ENCODE measurements around the gene MYPOP. TPM values are rescaled to one million over a fixed set of nuclear protein-coding genes. Genes with fewer than 3 reads are reported as not detected.

Gene MYPOP
- total and polyA plus RNA-seq, 9 of the 15 experiments (the other 6 are each of a cell fraction or from before 2014, with no cell fraction given) = 0.32 to 7.6 (median 1.6) TPM

DNA sequence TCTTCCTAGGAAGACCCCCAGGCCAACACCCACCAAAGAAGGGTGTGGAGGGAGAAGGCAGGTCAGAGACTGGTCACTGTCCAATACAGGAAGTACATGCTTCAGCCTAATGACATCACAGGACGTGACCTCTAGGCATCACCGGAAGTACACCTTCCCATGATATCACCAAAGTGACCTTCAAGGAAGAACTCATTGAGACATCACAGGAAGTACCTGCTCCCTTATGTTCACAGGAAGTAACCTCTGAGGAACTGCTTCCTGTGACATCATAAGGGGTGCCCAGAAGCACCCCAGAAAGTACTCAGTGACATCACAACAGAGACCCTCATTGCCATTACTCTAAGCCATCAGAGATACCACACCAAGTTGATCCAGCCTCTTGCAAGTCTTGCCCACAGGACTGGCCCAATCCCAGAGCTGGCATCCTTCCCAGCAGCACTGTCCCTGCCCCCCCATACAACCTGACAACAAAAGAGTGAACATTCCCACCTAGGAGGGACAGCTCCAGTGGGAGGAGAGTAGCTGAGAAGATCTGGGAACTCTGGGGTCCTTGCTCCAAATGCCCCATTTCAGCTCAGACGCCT, 36.4 kb upstream of the MYPOP start (continued):
- TF ChIP-seq FOXP1 (CRISPR knock-in tag; IDR thresholded peaks at IDR 0.05) (no peak), ARID1B (IDR thresholded peaks at IDR 0.05) (no peak), BCOR (IDR thresholded peaks at IDR 0.05) (no peak), HNRNPLL (IDR thresholded peaks at IDR 0.05; ENCODE audit: low read depth, low read length, poor library complexity, severe bottlenecking) (no peak), CREM (IDR thresholded peaks at IDR 0.05; ENCODE audit: low read depth) (peak; percentile 82), ILK (tag; IDR thresholded peaks at IDR 0.05; ENCODE audit: borderline replicate concordance, low read depth) (no peak), ETV1 (tag; conservative IDR thresholded peaks at IDR 0.05; ENCODE audit: low read depth) (0 out of 2 replicates have a peak, but pooled peaks have one; percentile 31), NR2C1 (IDR thresholded peaks at IDR 0.05) (peak; percentile 92), NR2C1 (tag; IDR thresholded peaks at IDR 0.05) (peak; percentile 96), MTA3 (IDR thresholded peaks at IDR 0.05; ENCODE audit: borderline replicate concordance) (0 out of 2 replicates have a peak, but pooled peaks have one; percentile 47), HNRNPH1 (optimal IDR thresholded peaks at IDR 0.05; ENCODE audit: low read depth, low read length) (no peak), SIX5 (IDR thresholded peaks at IDR 0.05; ENCODE audit: borderline replicate concordance in 1 of 2, insufficient read depth in 1 of 2, low read depth in 1 of 2, low read length in 2 of 2) (no peak), ATF1 (CRISPR knock-in tag; IDR thresholded peaks at IDR 0.05) (no peak), ATF1 (tag; IDR thresholded peaks at IDR 0.05) (peak; percentile 87), MEF2A (IDR thresholded peaks at IDR 0.05; ENCODE audit: control insufficient read depth, low read depth, low read length) (no peak), TAF7 (tag; IDR thresholded peaks at IDR 0.05) (no peak), ZNF175 (CRISPR knock-in tag; IDR thresholded peaks at IDR 0.05; ENCODE audit: low read depth) (no peak), ZNF282 (CRISPR knock-in tag; IDR thresholded peaks at IDR 0.05) (no peak)
- TF ChIP-seq, protein P1, sequence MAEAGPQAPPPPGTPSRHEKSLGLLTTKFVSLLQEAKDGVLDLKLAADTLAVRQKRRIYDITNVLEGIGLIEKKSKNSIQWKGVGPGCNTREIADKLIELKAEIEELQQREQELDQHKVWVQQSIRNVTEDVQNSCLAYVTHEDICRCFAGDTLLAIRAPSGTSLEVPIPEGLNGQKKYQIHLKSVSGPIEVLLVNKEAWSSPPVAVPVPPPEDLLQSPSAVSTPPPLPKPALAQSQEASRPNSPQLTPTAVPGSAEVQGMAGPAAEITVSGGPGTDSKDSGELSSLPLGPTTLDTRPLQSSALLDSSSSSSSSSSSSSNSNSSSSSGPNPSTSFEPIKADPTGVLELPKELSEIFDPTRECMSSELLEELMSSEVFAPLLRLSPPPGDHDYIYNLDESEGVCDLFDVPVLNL (CRISPR knock-in tag; IDR thresholded peaks at IDR 0.05; ENCODE audit: low read depth) = no peak
- TF ChIP-seq, protein P2, sequence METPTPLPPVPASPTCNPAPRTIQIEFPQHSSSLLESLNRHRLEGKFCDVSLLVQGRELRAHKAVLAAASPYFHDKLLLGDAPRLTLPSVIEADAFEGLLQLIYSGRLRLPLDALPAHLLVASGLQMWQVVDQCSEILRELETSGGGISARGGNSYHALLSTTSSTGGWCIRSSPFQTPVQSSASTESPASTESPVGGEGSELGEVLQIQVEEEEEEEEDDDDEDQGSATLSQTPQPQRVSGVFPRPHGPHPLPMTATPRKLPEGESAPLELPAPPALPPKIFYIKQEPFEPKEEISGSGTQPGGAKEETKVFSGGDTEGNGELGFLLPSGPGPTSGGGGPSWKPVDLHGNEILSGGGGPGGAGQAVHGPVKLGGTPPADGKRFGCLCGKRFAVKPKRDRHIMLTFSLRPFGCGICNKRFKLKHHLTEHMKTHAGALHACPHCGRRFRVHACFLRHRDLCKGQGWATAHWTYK (CRISPR knock-in tag; IDR thresholded peaks at IDR 0.05) = no peak
- TF ChIP-seq, protein P3, sequence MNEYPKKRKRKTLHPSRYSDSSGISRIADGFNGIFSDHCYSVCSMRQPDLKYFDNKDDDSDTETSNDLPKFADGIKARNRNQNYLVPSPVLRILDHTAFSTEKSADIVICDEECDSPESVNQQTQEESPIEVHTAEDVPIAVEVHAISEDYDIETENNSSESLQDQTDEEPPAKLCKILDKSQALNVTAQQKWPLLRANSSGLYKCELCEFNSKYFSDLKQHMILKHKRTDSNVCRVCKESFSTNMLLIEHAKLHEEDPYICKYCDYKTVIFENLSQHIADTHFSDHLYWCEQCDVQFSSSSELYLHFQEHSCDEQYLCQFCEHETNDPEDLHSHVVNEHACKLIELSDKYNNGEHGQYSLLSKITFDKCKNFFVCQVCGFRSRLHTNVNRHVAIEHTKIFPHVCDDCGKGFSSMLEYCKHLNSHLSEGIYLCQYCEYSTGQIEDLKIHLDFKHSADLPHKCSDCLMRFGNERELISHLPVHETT (CRISPR knock-in tag; conservative IDR thresholded peaks at IDR 0.05 in 1 of 2, IDR thresholded peaks at IDR 0.05 in 1 of 2) = no peak
- TF ChIP-seq, protein P4, sequence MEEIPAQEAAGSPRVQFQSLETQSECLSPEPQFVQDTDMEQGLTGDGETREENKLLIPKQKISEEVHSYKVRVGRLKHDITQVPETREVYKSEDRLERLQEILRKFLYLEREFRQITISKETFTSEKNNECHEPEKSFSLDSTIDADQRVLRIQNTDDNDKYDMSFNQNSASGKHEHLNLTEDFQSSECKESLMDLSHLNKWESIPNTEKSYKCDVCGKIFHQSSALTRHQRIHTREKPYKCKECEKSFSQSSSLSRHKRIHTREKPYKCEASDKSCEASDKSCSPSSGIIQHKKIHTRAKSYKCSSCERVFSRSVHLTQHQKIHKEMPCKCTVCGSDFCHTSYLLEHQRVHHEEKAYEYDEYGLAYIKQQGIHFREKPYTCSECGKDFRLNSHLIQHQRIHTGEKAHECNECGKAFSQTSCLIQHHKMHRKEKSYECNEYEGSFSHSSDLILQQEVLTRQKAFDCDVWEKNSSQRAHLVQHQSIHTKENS (CRISPR knock-in tag; IDR thresholded peaks at IDR 0.05) = no peak
- TF ChIP-seq, protein P5, sequence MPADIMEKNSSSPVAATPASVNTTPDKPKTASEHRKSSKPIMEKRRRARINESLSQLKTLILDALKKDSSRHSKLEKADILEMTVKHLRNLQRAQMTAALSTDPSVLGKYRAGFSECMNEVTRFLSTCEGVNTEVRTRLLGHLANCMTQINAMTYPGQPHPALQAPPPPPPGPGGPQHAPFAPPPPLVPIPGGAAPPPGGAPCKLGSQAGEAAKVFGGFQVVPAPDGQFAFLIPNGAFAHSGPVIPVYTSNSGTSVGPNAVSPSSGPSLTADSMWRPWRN (IDR thresholded peaks at IDR 0.05; ENCODE audit: low read depth) = no peak
